HEK293 (cell line): ENCODE data around the gene INVS.

Experiments used
- CTCF ChIA-PET: fragments of 350-600 bp; formaldehyde crosslinking; extraction: SDS; loops from one replicate; lab custom pipeline; 2021; ENCODE audit warnings: antibody characterized with exemption; lab: Yijun Ruan, JAX
- POLR2A ChIA-PET: fragments of 300-600 bp; formaldehyde crosslinking; extraction: SDS; loops from one replicate; lab custom pipeline; 2020; ENCODE audit warnings: antibody characterized with exemption, inconsistent platforms; lab: Yijun Ruan, JAX
- H3K27ac ChIP-seq: fragments of 200-500 bp; sonication (Bioruptor generic); 2 replicates; pipeline ENCODE4 v1.5.1; 2014; ENCODE audit warnings: low read depth, low read length, control low read depth, inconsistent platforms; ENCODE audit errors: extremely low read depth
- H3K36me3 ChIP-seq, 2 experiments: fragments of 200-500 bp in 1 of 2; sonication (Bioruptor generic) in 1 of 2; 1 replicate in 1 of 2; 2 replicates in 1 of 2; pipeline ENCODE4 v1.5.1; 2014 to 2017; ENCODE audit warnings: inconsistent platforms in 2 of 2, low read length in 2 of 2; ENCODE audit not compliant: control insufficient read depth in 2 of 2, insufficient read depth in 1 of 2
- H3K4me1 ChIP-seq: fragments of 200-500 bp; sonication (Bioruptor generic); 2 replicates; pipeline ENCODE4 v1.5.1; 2014; ENCODE audit warnings: mild to moderate bottlenecking, low read length, inconsistent platforms; ENCODE audit not compliant: control insufficient read depth, insufficient read depth
- H3K4me3 ChIP-seq: 2 replicates; pipeline ENCODE4 v1.5.1; 2011; ENCODE audit warnings: low read depth, mild to moderate bottlenecking, control low read depth, low read length, moderate library complexity
- H3K9me3 ChIP-seq: fragments of 200-500 bp; sonication (Bioruptor generic); 2 replicates; pipeline ENCODE4 v1.5.1; 2014; ENCODE audit warnings: low read depth, low read length, inconsistent platforms; ENCODE audit not compliant: control insufficient read depth, insufficient read depth
- EGR2 ChIP-seq: fragments of 450-650 bp; formaldehyde crosslinking; IDR thresholded peaks from 2 replicates; pipeline ENCODE4 v1.5.1; 2016; ENCODE audit warnings: low read depth, missing biosample characterization, missing genetic modification characterization
- FEZF1 ChIP-seq: fragments of 450-650 bp; formaldehyde crosslinking; IDR thresholded peaks from 2 replicates; pipeline ENCODE4 v1.5.1; 2016; ENCODE audit warnings: missing biosample characterization, missing genetic modification characterization
- KLF8 ChIP-seq: fragments of 450-650 bp; formaldehyde crosslinking; IDR thresholded peaks from 2 replicates; pipeline ENCODE4 v1.5.1; 2016; ENCODE audit warnings: missing biosample characterization, missing genetic modification characterization
- PRDM1 ChIP-seq: fragments of 450-650 bp; formaldehyde crosslinking; IDR thresholded peaks from 2 replicates; pipeline ENCODE4; 2016; ENCODE audit warnings: missing biosample characterization, missing genetic modification characterization
- PRDM6 ChIP-seq: fragments of 450-650 bp; formaldehyde crosslinking; IDR thresholded peaks from 2 replicates; pipeline ENCODE4 v1.5.1; 2017; ENCODE audit warnings: missing biosample characterization, missing genetic modification characterization
- SALL2 ChIP-seq: fragments of 450-650 bp; formaldehyde crosslinking; IDR thresholded peaks from 2 replicates; pipeline ENCODE4 v1.5.0; 2017; ENCODE audit warnings: missing biosample characterization, mild to moderate bottlenecking, missing genetic modification characterization, borderline replicate concordance
- ZBTB7A ChIP-seq: fragments of 450-650 bp; formaldehyde crosslinking; IDR thresholded peaks from 2 replicates; pipeline ENCODE4 v1.5.1; 2016; ENCODE audit warnings: low read depth, missing biosample characterization, missing genetic modification characterization
- ZNF132 ChIP-seq: fragments of 450-650 bp; formaldehyde crosslinking; IDR thresholded peaks from 2 replicates; pipeline ENCODE4 v1.5.1; 2017; ENCODE audit warnings: missing biosample characterization, missing genetic modification characterization, borderline replicate concordance
- ZNF138 ChIP-seq: fragments of 450-650 bp; formaldehyde crosslinking; IDR thresholded peaks from 2 replicates; pipeline ENCODE4 v1.5.1; 2016; ENCODE audit warnings: missing biosample characterization, missing genetic modification characterization, borderline replicate concordance
- ZNF174 ChIP-seq: fragments of 450-650 bp; formaldehyde crosslinking; IDR thresholded peaks from 2 replicates; pipeline ENCODE4 v1.5.0; 2017; ENCODE audit warnings: missing biosample characterization, mild to moderate bottlenecking, missing genetic modification characterization
- ZNF24 ChIP-seq: fragments of 450-650 bp; formaldehyde crosslinking; IDR thresholded peaks from 2 replicates; pipeline ENCODE4 v1.5.1; 2016; ENCODE audit warnings: missing biosample characterization, missing genetic modification characterization
- ZNF302 ChIP-seq: fragments of 450-650 bp; formaldehyde crosslinking; IDR thresholded peaks from 2 replicates; pipeline ENCODE4 v1.5.1; 2016; ENCODE audit warnings: missing biosample characterization, missing genetic modification characterization, low read depth
- ZNF426 ChIP-seq: fragments of 450-650 bp; formaldehyde crosslinking; IDR thresholded peaks from 2 replicates; pipeline ENCODE4 v1.5.1; 2017; ENCODE audit warnings: missing biosample characterization, missing genetic modification characterization, mild to moderate bottlenecking, inconsistent platforms, moderate library complexity
- ZNF433 ChIP-seq: fragments of 450-650 bp; formaldehyde crosslinking; IDR thresholded peaks from 2 replicates; pipeline ENCODE4 v1.5.1; 2016; ENCODE audit warnings: missing biosample characterization, missing genetic modification characterization, low read depth
- ZNF473 ChIP-seq: fragments of 450-650 bp; formaldehyde crosslinking; IDR thresholded peaks from 2 replicates; pipeline ENCODE4 v1.5.1; 2017; ENCODE audit warnings: missing biosample characterization, missing genetic modification characterization
- ZNF510 ChIP-seq: fragments of 450-650 bp; formaldehyde crosslinking; IDR thresholded peaks from 2 replicates; pipeline ENCODE4 v1.5.1; 2018; ENCODE audit warnings: mild to moderate bottlenecking, missing genetic modification characterization, missing biosample characterization; ENCODE audit not compliant: insufficient replicate concordance
- ZNF513 ChIP-seq: fragments of 450-650 bp; IDR thresholded peaks from 2 replicates; pipeline ENCODE4 v1.5.1; 2018; ENCODE audit warnings: missing biosample characterization, missing genetic modification characterization
- ZNF549 ChIP-seq: fragments of 450-650 bp; IDR thresholded peaks from 2 replicates; pipeline ENCODE4 v1.5.1; 2018; ENCODE audit warnings: missing biosample characterization, missing genetic modification characterization, mild to moderate bottlenecking, inconsistent platforms, moderate library complexity
- ZNF610 ChIP-seq: fragments of 450-650 bp; formaldehyde crosslinking; IDR thresholded peaks from 2 replicates; pipeline ENCODE4 v1.5.1; 2016; ENCODE audit warnings: missing biosample characterization, missing genetic modification characterization, borderline replicate concordance
- ZNF621 ChIP-seq: fragments of 450-650 bp; formaldehyde crosslinking; IDR thresholded peaks from 2 replicates; pipeline ENCODE4 v1.5.1; 2017; ENCODE audit warnings: missing biosample characterization, missing genetic modification characterization
- ZNF645 ChIP-seq: fragments of 450-650 bp; formaldehyde crosslinking; IDR thresholded peaks from 2 replicates; pipeline ENCODE4; 2016; ENCODE audit warnings: missing biosample characterization, missing genetic modification characterization
- ZNF707 ChIP-seq: fragments of 450-650 bp; formaldehyde crosslinking; IDR thresholded peaks from 2 replicates; pipeline ENCODE4 v1.5.1; 2016; ENCODE audit warnings: missing biosample characterization, missing genetic modification characterization
- ZNF777 ChIP-seq: fragments of 450-650 bp; formaldehyde crosslinking; IDR thresholded peaks from 2 replicates; pipeline ENCODE4 v1.5.1; 2017; ENCODE audit warnings: missing biosample characterization, missing genetic modification characterization, borderline replicate concordance
- ZNF791 ChIP-seq: fragments of 450-650 bp; formaldehyde crosslinking; IDR thresholded peaks from 2 replicates; pipeline ENCODE4 v1.5.1; 2016; ENCODE audit warnings: missing biosample characterization, missing genetic modification characterization
- ZNF843 ChIP-seq: fragments of 450-650 bp; formaldehyde crosslinking; IDR thresholded peaks from 2 replicates; pipeline ENCODE4 v1.5.1; 2016; ENCODE audit warnings: missing biosample characterization, missing genetic modification characterization
- TF ChIP-seq, protein P1 (sequence below): fragments of 450-650 bp; formaldehyde crosslinking; IDR thresholded peaks from 2 replicates; pipeline ENCODE4 v1.5.1; 2016; ENCODE audit warnings: missing biosample characterization, missing genetic modification characterization, borderline replicate concordance

Gene INVS

GRCh38 chr9:100167176-100167575 lies 68.1 kb downstream of the INVS start:
- Histone ChIP-seq H3K36me3 (no peaks in the 10 kb centered on the region), H3K4me1 (no peaks in the 10 kb centered on the region), H3K9me3 (no peaks in the 10 kb centered on the region), H3K4me3 (no peak overlapping the region), H3K27ac (no peak overlapping the region)
- CTCF ChIA-PET = no interaction called here
- TF ChIP-seq ZNF549 (tag by site-specific recombination) (no peak), ZBTB7A (tag by site-specific recombination) (no peak), ZNF513 (tag by site-specific recombination) (no peak), FEZF1 (tag by site-specific recombination) (no peak), ZNF138 (tag by site-specific recombination) (no peak), ZNF843 (tag by site-specific recombination) (no peak), KLF8 (tag by site-specific recombination) (no peak), PRDM6 (tag by site-specific recombination) (no peak), ZNF426 (tag by site-specific recombination) (no peak), ZNF791 (tag by site-specific recombination) (no peak), ZNF707 (tag by site-specific recombination) (no peak), ZNF510 (no peak), SALL2 (tag by site-specific recombination) (no peak), ZNF645 (no peak), EGR2 (no peak)
- POLR2A ChIA-PET = no interaction called here

- no peak overlapping the region for H3K4me3 ChIP-seq
- ChIA-PET POLR2A (no interaction called here), CTCF (no interaction called here)
- H3K36me3 ChIP-seq = no peaks in the 10 kb centered on the region
- H3K4me1 ChIP-seq = no peaks in the 10 kb centered on the region
- no peak overlapping the region for H3K27ac ChIP-seq
- TF ChIP-seq PRDM1 (tag by site-specific recombination) (no peak), ZNF473 (tag by site-specific recombination) (no peak), ZNF610 (tag by site-specific recombination) (no peak), ZNF302 (tag by site-specific recombination) (no peak), ZNF132 (tag by site-specific recombination) (no peak), ZNF24 (tag by site-specific recombination) (no peak), ZNF777 (no peak), ZNF621 (tag by site-specific recombination) (no peak), ZNF433 (tag by site-specific recombination) (no peak), ZNF174 (tag by site-specific recombination) (no peak)
- TF ChIP-seq, protein P1, sequence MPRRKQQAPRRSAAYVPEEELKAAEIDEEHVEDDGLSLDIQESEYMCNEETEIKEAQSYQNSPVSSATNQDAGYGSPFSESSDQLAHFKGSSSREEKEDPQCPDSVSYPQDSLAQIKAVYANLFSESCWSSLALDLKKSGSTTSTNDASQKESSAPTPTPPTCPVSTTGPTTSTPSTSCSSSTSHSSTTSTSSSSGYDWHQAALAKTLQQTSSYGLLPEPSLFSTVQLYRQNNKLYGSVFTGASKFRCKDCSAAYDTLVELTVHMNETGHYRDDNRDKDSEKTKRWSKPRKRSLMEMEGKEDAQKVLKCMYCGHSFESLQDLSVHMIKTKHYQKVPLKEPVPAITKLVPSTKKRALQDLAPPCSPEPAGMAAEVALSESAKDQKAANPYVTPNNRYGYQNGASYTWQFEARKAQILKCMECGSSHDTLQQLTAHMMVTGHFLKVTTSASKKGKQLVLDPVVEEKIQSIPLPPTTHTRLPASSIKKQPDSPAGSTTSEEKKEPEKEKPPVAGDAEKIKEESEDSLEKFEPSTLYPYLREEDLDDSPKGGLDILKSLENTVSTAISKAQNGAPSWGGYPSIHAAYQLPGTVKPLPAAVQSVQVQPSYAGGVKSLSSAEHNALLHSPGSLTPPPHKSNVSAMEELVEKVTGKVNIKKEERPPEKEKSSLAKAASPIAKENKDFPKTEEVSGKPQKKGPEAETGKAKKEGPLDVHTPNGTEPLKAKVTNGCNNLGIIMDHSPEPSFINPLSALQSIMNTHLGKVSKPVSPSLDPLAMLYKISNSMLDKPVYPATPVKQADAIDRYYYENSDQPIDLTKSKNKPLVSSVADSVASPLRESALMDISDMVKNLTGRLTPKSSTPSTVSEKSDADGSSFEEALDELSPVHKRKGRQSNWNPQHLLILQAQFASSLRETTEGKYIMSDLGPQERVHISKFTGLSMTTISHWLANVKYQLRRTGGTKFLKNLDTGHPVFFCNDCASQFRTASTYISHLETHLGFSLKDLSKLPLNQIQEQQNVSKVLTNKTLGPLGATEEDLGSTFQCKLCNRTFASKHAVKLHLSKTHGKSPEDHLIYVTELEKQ = no peak
- H3K9me3 ChIP-seq = no peaks in the 10 kb centered on the region
Observed at GRCh38 chr9:100167915-100168654, 69.0 kb downstream of the INVS start.
